A673 (cell line): ENCODE measurements around the gene ZNF33B.

Source experiments
- EZH2 ChIP-seq: fragments of 200-600 bp; sonication (generic); IDR thresholded peaks from 2 replicates; pipeline ENCODE4 v1.6.1; 2017; ENCODE audit warnings: borderline replicate concordance, low read depth, mild to moderate bottlenecking, mixed read lengths, antibody characterized with exemption, low read length; ENCODE audit not compliant: poor library complexity, severe bottlenecking
- TF ChIP-seq, protein P1 (sequence below): fragments of 300-800, 200-600 bp; sonication (generic); conservative IDR thresholded peaks from 2 replicates; pipeline ENCODE4 v1.5.1; 2017; ENCODE audit warnings: low read depth, mild to moderate bottlenecking, antibody characterized with exemption, low read length, moderate library complexity, mixed read lengths

DNA sequence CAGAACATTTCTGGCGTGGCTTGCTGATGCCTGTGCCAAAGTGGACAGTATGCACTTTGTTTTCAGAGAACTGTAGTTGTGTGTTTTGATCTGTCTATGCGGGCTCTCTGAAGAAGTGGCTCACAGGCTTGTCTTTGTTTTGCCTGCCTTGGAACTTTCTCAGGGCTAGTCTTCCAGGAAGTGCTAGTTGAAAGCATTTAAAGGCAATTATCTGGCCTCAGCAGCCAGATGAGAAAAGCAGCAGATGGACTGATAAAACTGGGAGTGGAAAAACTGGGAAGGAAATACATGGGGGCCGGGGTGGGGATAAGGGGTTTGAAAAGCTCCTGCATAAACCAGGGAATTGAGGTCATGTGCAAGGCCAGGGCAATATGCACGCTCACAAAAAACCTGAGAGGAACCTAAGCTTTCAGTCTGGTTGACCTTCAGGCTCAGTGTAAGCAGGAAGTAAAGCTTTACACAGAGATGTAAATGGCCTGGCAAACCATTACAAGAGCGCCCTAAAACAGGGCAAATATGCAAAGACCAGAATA, 94.5 kb downstream of the ZNF33B start:
- TF ChIP-seq, protein P1, sequence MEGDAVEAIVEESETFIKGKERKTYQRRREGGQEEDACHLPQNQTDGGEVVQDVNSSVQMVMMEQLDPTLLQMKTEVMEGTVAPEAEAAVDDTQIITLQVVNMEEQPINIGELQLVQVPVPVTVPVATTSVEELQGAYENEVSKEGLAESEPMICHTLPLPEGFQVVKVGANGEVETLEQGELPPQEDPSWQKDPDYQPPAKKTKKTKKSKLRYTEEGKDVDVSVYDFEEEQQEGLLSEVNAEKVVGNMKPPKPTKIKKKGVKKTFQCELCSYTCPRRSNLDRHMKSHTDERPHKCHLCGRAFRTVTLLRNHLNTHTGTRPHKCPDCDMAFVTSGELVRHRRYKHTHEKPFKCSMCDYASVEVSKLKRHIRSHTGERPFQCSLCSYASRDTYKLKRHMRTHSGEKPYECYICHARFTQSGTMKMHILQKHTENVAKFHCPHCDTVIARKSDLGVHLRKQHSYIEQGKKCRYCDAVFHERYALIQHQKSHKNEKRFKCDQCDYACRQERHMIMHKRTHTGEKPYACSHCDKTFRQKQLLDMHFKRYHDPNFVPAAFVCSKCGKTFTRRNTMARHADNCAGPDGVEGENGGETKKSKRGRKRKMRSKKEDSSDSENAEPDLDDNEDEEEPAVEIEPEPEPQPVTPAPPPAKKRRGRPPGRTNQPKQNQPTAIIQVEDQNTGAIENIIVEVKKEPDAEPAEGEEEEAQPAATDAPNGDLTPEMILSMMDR, result no peak
- TF ChIP-seq EZH2, result no peak
